Measurements from ENCODE around the gene GCLC.

The GCLC gene

DNA sequence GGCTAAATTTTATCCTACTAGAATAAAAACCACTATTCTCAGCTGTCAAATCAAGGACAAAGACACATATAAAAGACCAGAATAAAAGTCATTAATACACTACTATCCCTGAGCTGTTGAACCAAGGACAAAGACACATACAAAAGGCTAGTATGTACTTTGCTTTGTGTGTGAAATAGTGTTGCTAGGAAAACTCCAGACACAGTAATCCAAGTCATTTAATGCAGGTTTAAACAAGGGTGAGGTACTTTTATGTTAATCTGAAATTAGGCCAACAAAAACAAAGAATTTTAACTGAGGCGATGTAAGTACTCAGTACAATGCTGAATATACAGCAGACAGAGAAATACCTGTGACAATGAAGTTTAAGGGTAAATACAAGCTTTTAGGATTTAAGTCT lies 18.9 kb downstream of the GCLC start:
- Histone ChIP-seq H3K9me3 (ENCODE audit: control insufficient read depth, low read length) (no peaks in the 10 kb centered on the region), H3K36me3 (ENCODE audit: control insufficient read depth, insufficient read depth, low read length) (no peaks in the 10 kb centered on the region), H3K4me3 (ENCODE audit: extremely low read depth, insufficient read depth, low read length, poor library complexity, severe bottlenecking) (no peak overlapping the region), H3K4me1 (ENCODE audit: control insufficient read depth, insufficient read depth, low read length, poor library complexity, severe bottlenecking) (peaks cover 70% of the 10 kb centered on the region), H3K27ac (ENCODE audit: low read depth, low read length, severe bottlenecking) (no peak overlapping the region)
- WGBS, 2 experiments (ENCODE audit: insufficient coverage in 2 of 2) = no CpG with 5 or more reads among the region's 1 CpG

DNA sequence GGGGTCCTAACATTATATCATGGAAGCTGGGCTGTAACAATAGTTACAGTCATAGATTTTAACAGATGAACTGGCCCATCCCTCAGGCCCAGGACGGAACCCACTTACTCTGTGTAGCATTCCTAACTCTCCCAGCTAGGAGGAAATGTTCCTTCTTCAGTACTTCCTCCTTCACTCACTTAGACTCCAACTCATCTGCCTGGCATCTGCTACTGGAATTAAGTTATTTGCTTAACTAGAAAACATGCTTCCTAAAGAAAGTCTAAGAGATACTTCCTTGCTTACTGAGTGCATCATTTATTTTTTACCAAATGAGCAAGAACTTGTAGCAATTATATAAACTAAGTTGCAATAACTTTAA lies 20.5 kb downstream of the GCLC start:
- H3K4me3 ChIP-seq (ENCODE audit: extremely low read depth, insufficient read depth, low read length, poor library complexity, severe bottlenecking) = no peak overlapping the region
- peaks cover 11% of the 10 kb centered on the region for H3K36me3 ChIP-seq (ENCODE audit: control insufficient read depth, insufficient read depth, low read length)
- peak overlapping the region; percentile 36 for H3K27ac ChIP-seq (ENCODE audit: low read depth, low read length, severe bottlenecking)
- 50 to 56% methylated on average over 1 of the region's 1 CpG for WGBS, 2 experiments (ENCODE audit: insufficient coverage in 2 of 2)
- H3K9me3 ChIP-seq (ENCODE audit: control insufficient read depth, low read length) = no peaks in the 10 kb centered on the region
- H3K4me1 ChIP-seq (ENCODE audit: control insufficient read depth, insufficient read depth, low read length, poor library complexity, severe bottlenecking) = peaks cover 54% of the 10 kb centered on the region

DNA sequence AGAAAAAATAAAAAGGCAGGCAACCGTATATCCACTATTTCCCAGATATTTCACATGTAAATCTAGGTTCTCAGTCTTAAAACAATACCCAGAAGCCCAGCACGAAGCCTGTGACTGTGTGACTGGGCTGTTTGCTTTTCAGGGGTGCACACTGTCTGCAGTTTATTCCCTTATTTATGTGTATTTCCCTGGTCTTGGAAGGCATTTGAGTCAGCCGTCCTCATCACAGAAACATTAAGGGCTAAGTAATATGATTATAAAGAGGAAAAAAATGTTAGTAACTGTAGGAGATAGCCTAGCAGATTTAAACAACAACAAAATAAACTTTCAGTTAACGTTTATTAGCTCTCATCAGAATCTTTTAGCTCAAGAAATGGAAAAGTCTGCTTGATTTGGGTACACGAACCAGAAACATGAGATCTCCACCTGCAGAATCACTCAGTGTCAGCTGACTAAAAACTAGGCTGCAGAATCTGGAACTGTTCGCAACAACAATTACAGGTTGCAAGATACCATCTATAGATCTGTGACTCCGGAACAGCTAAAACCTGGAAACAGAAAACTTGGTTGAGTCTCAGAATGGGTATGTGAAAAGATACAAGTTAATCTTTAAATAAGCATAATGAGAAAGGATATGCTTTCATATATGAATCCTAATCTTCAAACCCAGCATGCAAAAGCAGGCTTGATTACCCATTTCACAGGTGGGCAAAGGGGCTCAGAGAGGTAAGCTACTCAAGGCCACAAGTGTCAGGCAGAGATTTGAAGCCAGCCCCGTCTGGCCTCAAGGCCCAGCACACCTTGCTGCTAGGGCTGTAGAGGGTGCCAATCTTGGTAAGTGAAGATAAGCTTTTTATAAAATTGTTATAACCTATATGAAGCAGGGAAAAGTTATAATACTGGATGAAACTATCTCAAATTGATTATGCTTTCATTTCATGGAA lies 21.1 kb downstream of the GCLC start:
- H3K4me1 ChIP-seq (ENCODE audit: control insufficient read depth, insufficient read depth, low read length, poor library complexity, severe bottlenecking) = peaks cover 48% of the 10 kb centered on the region
- H3K9me3 ChIP-seq (ENCODE audit: control insufficient read depth, low read length) = no peaks in the 10 kb centered on the region
- H3K4me3 ChIP-seq (ENCODE audit: extremely low read depth, insufficient read depth, low read length, poor library complexity, severe bottlenecking) = no peak overlapping the region
- H3K27ac ChIP-seq (ENCODE audit: low read depth, low read length, severe bottlenecking) = peak overlapping the region; percentile 36
- H3K36me3 ChIP-seq (ENCODE audit: control insufficient read depth, insufficient read depth, low read length) = peaks cover 11% of the 10 kb centered on the region
- WGBS, 2 experiments (ENCODE audit: insufficient coverage in 2 of 2) = 91 to 100% methylated on average over 3 to 5 of the region's 8 CpGs

DNA sequence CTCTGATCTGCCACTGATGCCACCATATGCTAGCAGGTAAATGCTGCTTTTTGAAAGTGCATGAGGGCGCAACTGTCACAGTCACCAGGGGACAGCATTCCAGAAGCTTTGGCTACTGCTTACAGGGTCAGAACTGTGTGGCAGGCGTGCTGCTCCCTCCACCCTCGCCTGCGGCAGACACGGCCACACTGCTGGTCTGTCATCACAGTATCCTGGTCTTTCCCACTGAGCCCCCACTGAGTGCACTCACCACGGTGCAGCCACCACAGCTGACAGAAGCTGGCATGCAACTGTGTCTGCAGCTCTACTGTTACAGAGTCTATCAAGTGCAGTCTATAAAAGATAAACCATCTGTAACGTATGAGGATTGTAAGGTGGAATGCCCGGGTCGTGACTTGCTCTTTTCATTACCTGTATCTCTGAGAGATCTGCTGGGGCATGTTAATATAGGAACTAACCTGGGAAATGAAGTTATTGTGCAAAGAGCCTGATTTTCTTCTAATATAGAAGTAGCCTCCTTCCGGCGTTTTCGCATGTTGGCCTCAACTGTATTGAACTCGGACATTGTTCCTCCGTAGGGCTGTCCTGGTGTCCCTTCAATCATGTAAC lies 24.5 kb downstream of the GCLC start:
- Histone ChIP-seq H3K4me1 (ENCODE audit: control insufficient read depth, insufficient read depth, low read length, poor library complexity, severe bottlenecking) (peaks cover 28% of the 10 kb centered on the region), H3K36me3 (ENCODE audit: control insufficient read depth, insufficient read depth, low read length) (peaks cover 22% of the 10 kb centered on the region), H3K9me3 (ENCODE audit: control insufficient read depth, low read length) (no peaks in the 10 kb centered on the region), H3K27ac (ENCODE audit: low read depth, low read length, severe bottlenecking) (no peak overlapping the region), H3K4me3 (ENCODE audit: extremely low read depth, insufficient read depth, low read length, poor library complexity, severe bottlenecking) (no peak overlapping the region)
- 90 to 95% methylated on average over 12 of the region's 14 CpGs for WGBS, 2 experiments (ENCODE audit: insufficient coverage in 2 of 2)

DNA sequence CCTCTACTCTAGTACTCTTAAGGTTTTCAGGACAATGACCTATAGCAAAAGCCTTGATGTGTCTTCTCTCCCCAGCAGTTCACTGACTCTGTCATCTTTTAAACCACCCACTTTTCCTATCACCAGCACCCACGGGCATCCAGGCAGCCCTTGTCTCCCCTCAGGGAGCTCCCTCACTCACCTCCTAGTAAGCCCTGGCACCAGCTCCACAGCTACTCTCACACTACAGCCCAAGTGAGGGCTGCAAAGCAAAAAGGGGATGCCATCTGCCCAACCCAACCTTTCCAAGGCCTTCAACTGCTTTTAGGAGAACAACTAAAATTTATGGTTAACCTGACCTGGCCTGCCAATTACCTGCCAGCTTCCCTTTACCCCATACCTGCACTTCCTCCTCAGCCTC lies 26.0 kb downstream of the GCLC start:
- Histone ChIP-seq H3K4me3 (ENCODE audit: extremely low read depth, insufficient read depth, low read length, poor library complexity, severe bottlenecking) (no peak overlapping the region), H3K27ac (ENCODE audit: low read depth, low read length, severe bottlenecking) (no peak overlapping the region), H3K9me3 (ENCODE audit: control insufficient read depth, low read length) (no peaks in the 10 kb centered on the region), H3K36me3 (ENCODE audit: control insufficient read depth, insufficient read depth, low read length) (peaks cover 35% of the 10 kb centered on the region), H3K4me1 (ENCODE audit: control insufficient read depth, insufficient read depth, low read length, poor library complexity, severe bottlenecking) (peaks cover 17% of the 10 kb centered on the region)
- 89 to 92% methylated on average over 1 of the region's 1 CpG for WGBS, 2 experiments (ENCODE audit: insufficient coverage in 2 of 2)

DNA sequence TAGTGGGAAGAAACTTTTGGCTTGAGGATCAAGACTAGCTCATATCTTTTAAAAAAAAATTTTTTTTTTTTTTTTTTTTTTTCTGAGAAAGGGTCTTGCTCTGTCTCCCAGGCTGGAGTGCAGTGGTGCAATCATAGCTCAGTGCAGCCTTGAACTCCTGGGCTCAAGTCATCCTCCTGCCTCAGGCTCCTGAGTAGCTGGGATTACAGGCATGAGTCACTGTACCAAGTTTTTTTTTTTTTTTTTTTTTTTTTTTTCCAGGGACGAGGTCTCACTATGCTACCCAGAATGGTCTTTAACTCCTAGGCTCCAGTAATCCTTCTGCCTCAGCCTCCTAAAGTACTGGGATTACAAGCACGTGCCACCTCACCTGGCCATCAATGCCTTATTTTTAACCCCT lies 27.9 kb downstream of the GCLC start:
- 86% methylated on average over 1 of the region's 2 CpGs; no CpG with 5 or more reads in 1 of the 2 experiments for WGBS, 2 experiments (ENCODE audit: insufficient coverage in 2 of 2)
- Histone ChIP-seq H3K4me3 (ENCODE audit: extremely low read depth, insufficient read depth, low read length, poor library complexity, severe bottlenecking) (no peak overlapping the region), H3K9me3 (ENCODE audit: control insufficient read depth, low read length) (no peaks in the 10 kb centered on the region), H3K36me3 (ENCODE audit: control insufficient read depth, insufficient read depth, low read length) (peaks cover 47% of the 10 kb centered on the region), H3K4me1 (ENCODE audit: control insufficient read depth, insufficient read depth, low read length, poor library complexity, severe bottlenecking) (peaks cover under 1% of the 10 kb centered on the region), H3K27ac (ENCODE audit: low read depth, low read length, severe bottlenecking) (no peak overlapping the region)

DNA sequence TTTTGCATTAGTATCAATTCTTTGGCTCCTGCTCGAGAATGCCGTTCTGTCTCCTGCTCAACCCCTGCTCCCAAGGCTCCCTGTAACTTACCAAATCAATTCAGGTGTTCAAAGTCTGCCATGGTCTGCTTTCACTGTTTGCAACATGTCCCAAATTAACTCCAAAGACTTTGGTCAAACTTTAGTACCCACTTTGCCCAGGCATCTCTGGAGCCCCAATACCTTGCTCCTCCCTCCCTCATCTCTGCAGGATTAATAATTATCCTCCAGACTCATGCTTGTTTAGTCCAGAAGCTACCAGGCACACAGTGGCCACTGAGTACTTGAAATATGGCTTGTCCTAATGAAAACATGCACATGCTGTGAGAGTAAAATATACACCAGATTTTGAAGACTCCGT lies 30.2 kb downstream of the GCLC start:
- no peaks in the 10 kb centered on the region for H3K9me3 ChIP-seq (ENCODE audit: control insufficient read depth, low read length)
- H3K4me1 ChIP-seq (ENCODE audit: control insufficient read depth, insufficient read depth, low read length, poor library complexity, severe bottlenecking) = no peaks in the 10 kb centered on the region
- 100% methylated on average over 2 to 3 of the region's 3 CpGs for WGBS, 2 experiments (ENCODE audit: insufficient coverage in 2 of 2)
- H3K4me3 ChIP-seq (ENCODE audit: extremely low read depth, insufficient read depth, low read length, poor library complexity, severe bottlenecking) = no peak overlapping the region
- H3K27ac ChIP-seq (ENCODE audit: low read depth, low read length, severe bottlenecking) = no peak overlapping the region
- H3K36me3 ChIP-seq (ENCODE audit: control insufficient read depth, insufficient read depth, low read length) = peaks cover 36% of the 10 kb centered on the region

DNA sequence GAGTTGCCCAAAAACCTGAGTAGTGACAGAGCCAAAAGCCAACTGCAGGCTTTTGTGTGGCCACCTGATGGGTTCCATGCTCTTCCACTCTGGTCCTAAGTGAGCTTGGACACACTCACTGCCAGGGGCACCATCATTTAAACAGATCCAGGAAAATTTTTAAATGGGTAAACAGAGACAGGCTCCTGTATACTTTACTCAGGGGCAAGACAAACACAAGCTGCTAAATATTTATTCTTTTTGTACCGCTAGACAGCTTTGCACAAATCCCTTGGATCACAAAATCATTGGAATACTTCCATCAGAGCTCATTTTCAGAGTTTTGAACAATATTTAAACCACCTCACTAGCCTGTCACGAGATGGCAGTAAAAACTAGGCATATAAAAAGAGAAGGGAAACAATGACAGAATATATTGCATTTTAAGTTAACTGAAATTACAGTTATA lies 31.4 kb downstream of the GCLC start:
- H3K27ac ChIP-seq (ENCODE audit: low read depth, low read length, severe bottlenecking) = no peak overlapping the region
- H3K4me1 ChIP-seq (ENCODE audit: control insufficient read depth, insufficient read depth, low read length, poor library complexity, severe bottlenecking) = no peaks in the 10 kb centered on the region
- 60 to 100% methylated on average over 1 of the region's 2 CpGs for WGBS, 2 experiments (ENCODE audit: insufficient coverage in 2 of 2)
- H3K9me3 ChIP-seq (ENCODE audit: control insufficient read depth, low read length) = no peaks in the 10 kb centered on the region
- peaks cover 36% of the 10 kb centered on the region for H3K36me3 ChIP-seq (ENCODE audit: control insufficient read depth, insufficient read depth, low read length)
- H3K4me3 ChIP-seq (ENCODE audit: extremely low read depth, insufficient read depth, low read length, poor library complexity, severe bottlenecking) = no peak overlapping the region

DNA sequence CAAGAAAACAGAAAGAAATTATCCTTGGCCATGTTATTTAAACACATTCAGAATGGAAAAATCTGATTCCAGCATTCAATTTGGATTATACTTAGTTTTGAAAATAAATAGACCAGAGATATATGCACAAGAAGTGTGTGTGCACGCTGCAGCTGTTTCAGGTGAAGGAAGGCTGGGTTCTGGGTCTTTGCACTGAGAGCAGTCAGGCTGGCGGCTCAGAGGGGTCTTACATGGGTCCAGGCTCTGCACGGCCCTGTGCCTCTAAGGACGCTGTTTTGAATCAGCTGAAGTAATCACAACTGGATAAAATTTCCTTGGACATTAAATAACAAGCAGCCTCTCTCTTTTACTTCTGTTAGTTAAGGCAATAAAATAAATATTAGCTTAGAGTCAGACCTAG lies 31.8 kb downstream of the GCLC start:
- no peaks in the 10 kb centered on the region for H3K9me3 ChIP-seq (ENCODE audit: control insufficient read depth, low read length)
- 95 to 96% methylated on average over 3 of the region's 4 CpGs for WGBS, 2 experiments (ENCODE audit: insufficient coverage in 2 of 2)
- H3K27ac ChIP-seq (ENCODE audit: low read depth, low read length, severe bottlenecking) = no peak overlapping the region
- H3K36me3 ChIP-seq (ENCODE audit: control insufficient read depth, insufficient read depth, low read length) = peaks cover 36% of the 10 kb centered on the region
- H3K4me3 ChIP-seq (ENCODE audit: extremely low read depth, insufficient read depth, low read length, poor library complexity, severe bottlenecking) = no peak overlapping the region
- no peaks in the 10 kb centered on the region for H3K4me1 ChIP-seq (ENCODE audit: control insufficient read depth, insufficient read depth, low read length, poor library complexity, severe bottlenecking)

DNA sequence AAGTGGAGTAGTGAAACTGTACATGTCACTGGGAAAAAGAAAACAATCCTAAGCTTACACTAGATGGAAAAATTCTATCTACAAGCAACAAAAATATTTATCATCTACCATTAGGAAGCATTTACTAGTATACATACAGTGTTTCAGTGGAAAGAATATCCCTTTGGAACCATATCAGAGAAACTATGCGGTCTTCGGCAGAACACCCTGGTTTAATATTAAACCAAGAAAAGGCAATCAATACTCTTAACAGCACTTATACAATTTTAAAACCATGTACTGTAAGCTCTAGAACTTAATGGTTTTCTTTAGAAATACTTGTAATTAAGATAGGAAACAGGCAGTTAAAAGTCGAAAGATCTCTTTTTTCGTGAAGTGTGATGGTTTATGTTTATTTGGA lies 32.3 kb downstream of the GCLC start:
- no peak overlapping the region for H3K4me3 ChIP-seq (ENCODE audit: extremely low read depth, insufficient read depth, low read length, poor library complexity, severe bottlenecking)
- no peaks in the 10 kb centered on the region for H3K4me1 ChIP-seq (ENCODE audit: control insufficient read depth, insufficient read depth, low read length, poor library complexity, severe bottlenecking)
- H3K27ac ChIP-seq (ENCODE audit: low read depth, low read length, severe bottlenecking) = no peak overlapping the region
- WGBS, 2 experiments (ENCODE audit: insufficient coverage in 2 of 2) = no CpG with 5 or more reads among the region's 4 CpGs
- H3K36me3 ChIP-seq (ENCODE audit: control insufficient read depth, insufficient read depth, low read length) = peaks cover 36% of the 10 kb centered on the region
- H3K9me3 ChIP-seq (ENCODE audit: control insufficient read depth, low read length) = no peaks in the 10 kb centered on the region

DNA sequence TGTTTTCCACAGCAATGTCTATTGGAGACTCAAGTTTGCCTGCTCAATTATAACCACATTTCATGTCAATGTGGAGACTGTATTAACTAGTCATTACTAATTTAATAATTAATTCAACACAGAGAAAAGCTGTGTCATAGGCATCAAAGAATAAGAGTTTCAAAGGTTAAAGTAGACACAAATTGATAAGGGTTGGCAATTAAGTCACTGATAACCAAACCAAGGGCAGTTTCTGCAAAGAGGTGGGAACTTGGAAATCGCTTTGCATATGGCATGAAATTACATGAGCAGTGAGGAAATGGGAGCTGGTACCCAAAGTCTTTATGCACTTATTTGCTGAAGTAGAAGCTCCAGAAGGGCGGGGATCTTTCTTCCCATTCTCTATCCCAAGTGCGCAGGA lies 34.2 kb downstream of the GCLC start:
- peaks cover 43% of the 10 kb centered on the region for H3K36me3 ChIP-seq (ENCODE audit: control insufficient read depth, insufficient read depth, low read length)
- no peaks in the 10 kb centered on the region for H3K4me1 ChIP-seq (ENCODE audit: control insufficient read depth, insufficient read depth, low read length, poor library complexity, severe bottlenecking)
- WGBS, 2 experiments (ENCODE audit: insufficient coverage in 2 of 2) = 86 to 100% methylated on average over 1 of the region's 3 CpGs
- H3K27ac ChIP-seq (ENCODE audit: low read depth, low read length, severe bottlenecking) = no peak overlapping the region
- no peak overlapping the region for H3K4me3 ChIP-seq (ENCODE audit: extremely low read depth, insufficient read depth, low read length, poor library complexity, severe bottlenecking)
- no peaks in the 10 kb centered on the region for H3K9me3 ChIP-seq (ENCODE audit: control insufficient read depth, low read length)
